CD8-positive, alpha-beta memory T cell (primary cell): ENCODE measurements around the gene EFCAB10. TPM values are rescaled to one million over a fixed set of nuclear protein-coding genes. Genes with fewer than 3 reads are reported as not detected.
A peak's percentile ranks its signal among the peaks of the same experiment; 100 is the strongest.

Source experiments
- CTCF ChIA-PET: fragments of 350-600 bp; sonication (Branson Sonifier 250); formaldehyde crosslinking; loops from one replicate; lab custom pipeline; 2021; ENCODE audit warnings: antibody characterized with exemption; lab: Charles Lee
- POLR2A ChIA-PET: fragments of 350-600 bp; sonication (Branson Sonifier 250); formaldehyde crosslinking; loops from one replicate; lab custom pipeline; 2021; ENCODE audit warnings: antibody characterized with exemption; lab: Charles Lee
- DNase-seq, 5 donors: peaks; one replicate each; pipeline versions ENCODE4 v3.0.0 to v3.0.0-alpha.2; 2020 to 2022; ENCODE audit warnings: mixed read lengths in 1 of 5
- H3K27ac ChIP-seq: one replicate; pipeline ENCODE4 v1.7.0; 2013; ENCODE audit warnings: low read depth, mild to moderate bottlenecking, low read length, moderate library complexity
- H3K27me3 ChIP-seq: 2 replicates; pipeline ENCODE4 v1.7.0; 2013; ENCODE audit warnings: low read length, mild to moderate bottlenecking; ENCODE audit not compliant: insufficient read depth, poor library complexity, severe bottlenecking
- H3K36me3 ChIP-seq: 2 replicates; pipeline ENCODE4 v1.7.0; 2013; ENCODE audit warnings: mild to moderate bottlenecking, low read length, moderate library complexity; ENCODE audit not compliant: insufficient read depth
- H3K4me1 ChIP-seq: 2 replicates; pipeline ENCODE4 v1.7.0; 2013; ENCODE audit warnings: mild to moderate bottlenecking, low read length, moderate library complexity; ENCODE audit not compliant: insufficient read depth
- H3K4me3 ChIP-seq: 2 replicates; pipeline ENCODE4 v1.7.0; 2013; ENCODE audit warnings: mild to moderate bottlenecking, low read length
- H3K9me3 ChIP-seq: 2 replicates; pipeline ENCODE4 v1.7.0; 2013; ENCODE audit warnings: mild to moderate bottlenecking, low read length
- H3K27ac Mint-ChIP-seq, 8 donors: one replicate each; pipeline ENCODE4 v1.8.0; 2020 to 2021; ENCODE audit warnings: mixed read lengths in 8 of 8, mild to moderate bottlenecking in 6 of 8, inconsistent platforms in 3 of 8, moderate library complexity in 3 of 8
- H3K27me3 Mint-ChIP-seq, 2 donors: one replicate each; pipeline ENCODE4 v1.8.0; 2020 to 2021; ENCODE audit warnings: mixed read lengths in 2 of 2, mild to moderate bottlenecking in 1 of 2, moderate library complexity in 1 of 2
- H3K36me3 Mint-ChIP-seq, 3 donors: one replicate each; pipeline ENCODE4 v1.8.0; 2020 to 2021; ENCODE audit warnings: mixed read lengths in 3 of 3, inconsistent platforms in 1 of 3, mild to moderate bottlenecking in 1 of 3
- H3K4me1 Mint-ChIP-seq, 3 donors: one replicate each; pipeline ENCODE4 v1.8.0; 2020 to 2021; ENCODE audit warnings: mixed read lengths in 3 of 3, inconsistent platforms in 1 of 3, mild to moderate bottlenecking in 1 of 3
- H3K4me3 Mint-ChIP-seq, 7 donors: one replicate each; pipeline ENCODE4 v1.8.0; 2020 to 2021; ENCODE audit warnings: mixed read lengths in 7 of 7, mild to moderate bottlenecking in 6 of 7, moderate library complexity in 4 of 7, inconsistent platforms in 2 of 7
- H3K9me3 Mint-ChIP-seq, 5 donors: one replicate each; pipeline ENCODE4 v1.8.0; 2020 to 2022; ENCODE audit warnings: mixed read lengths in 5 of 5, mild to moderate bottlenecking in 3 of 5, moderate library complexity in 2 of 5, inconsistent platforms in 1 of 5
- polyA plus RNA-seq: library from polyadenylated mRNA; unstranded; fragments of 300-500 nt; fragmentation: Illumina TruSeq; gene quantifications from one replicate; pipeline ENCODE4 v1.2.3, GENCODE V29; 2021
- total RNA-seq, 2 experiments: library from RNA; stranded (reverse); gene quantifications; one replicate each; pipeline ENCODE4 v1.2.3, GENCODE V29; 2021

Gene EFCAB10
- total and polyA plus RNA-seq, 3 experiments from 2014 or later = not detected

GRCh38 chr7:105578496-105578895 is 2.8 kb downstream of the EFCAB10 start:
- no peak overlapping the region for H3K4me3 ChIP-seq
- no peaks in the 10 kb centered on the region for H3K9me3 Mint-ChIP-seq
- H3K36me3 Mint-ChIP-seq = peaks cover 0 to 7% (median 5%) of the 10 kb centered on the region in 3 donors
- H3K27me3 Mint-ChIP-seq = peaks cover 9 to 22% of the 10 kb centered on the region in 2 donors
- peaks cover 6 to 8% (median 7%) of the 10 kb centered on the region in 3 donors for H3K4me1 Mint-ChIP-seq
- H3K27ac Mint-ChIP-seq = no peak overlapping the region
- POLR2A ChIA-PET = no interaction called here
- peaks cover 7% of the 10 kb centered on the region for H3K4me1 ChIP-seq
- CTCF ChIA-PET = interaction anchor here (1.5 kb wide), 1 partner anchor 47 kb away, joined by 3 read pairs; no protein-coding TSS in a partner anchor
- no peaks in the 10 kb centered on the region for H3K27me3 ChIP-seq
- no peaks in the 10 kb centered on the region for H3K36me3 ChIP-seq
- H3K9me3 ChIP-seq = no peaks in the 10 kb centered on the region
- no peak overlapping the region for H3K27ac ChIP-seq
- no peak for DNase-seq
- no peak overlapping the region for H3K4me3 Mint-ChIP-seq

- no peak overlapping the region for H3K4me3 Mint-ChIP-seq
- H3K4me1 ChIP-seq = peaks cover 7% of the 10 kb centered on the region
- POLR2A ChIA-PET = no interaction called here
- peaks cover under 1% of the 10 kb centered on the region for H3K36me3 ChIP-seq
- peaks cover 0 to 1% (median under 1%) of the 10 kb centered on the region in 3 donors for H3K36me3 Mint-ChIP-seq
- no peak overlapping the region for H3K27ac ChIP-seq
- H3K4me1 Mint-ChIP-seq = peaks cover 5 to 8% (median 7%) of the 10 kb centered on the region in 3 donors
- no peaks in the 10 kb centered on the region for H3K27me3 ChIP-seq
- no peak for DNase-seq
- no peak overlapping the region for H3K4me3 ChIP-seq
- H3K9me3 ChIP-seq = no peaks in the 10 kb centered on the region
- H3K9me3 Mint-ChIP-seq = no peaks in the 10 kb centered on the region
- H3K27ac Mint-ChIP-seq = peak overlapping the region in 2 of 8 donors; percentile 65 to 72
- H3K27me3 Mint-ChIP-seq = peaks cover 6 to 15% of the 10 kb centered on the region in 2 donors
- CTCF ChIA-PET = no interaction called here
These were observed 4.0 kb downstream of the EFCAB10 start for GRCh38 chr7:105577251-105577650.

- Mint-ChIP-seq H3K9me3 (no peaks in the 10 kb centered on the region), H3K36me3 (peaks cover 4 to 25% (median 9%) of the 10 kb centered on the region in 3 donors), H3K27ac (peak overlapping the region in 1 of 8 donors; percentile 7), H3K4me3 (no peak overlapping the region), H3K4me1 (no peaks in the 10 kb centered on the region), H3K27me3 (no peaks in the 10 kb centered on the region)
- no peak overlapping the region for H3K27ac ChIP-seq
- no peaks in the 10 kb centered on the region for H3K9me3 ChIP-seq
- POLR2A ChIA-PET = no interaction called here
- no peak overlapping the region for H3K4me3 ChIP-seq
- H3K36me3 ChIP-seq = peaks cover 4% of the 10 kb centered on the region
- no peaks in the 10 kb centered on the region for H3K4me1 ChIP-seq
- CTCF ChIA-PET = no interaction called here
- H3K27me3 ChIP-seq = no peaks in the 10 kb centered on the region
- DNase-seq = no peak
These were observed 9.4 kb downstream of the EFCAB10 start for GRCh38 chr7:105571891-105572290.

GRCh38 chr7:105567821-105568220 is 13.5 kb downstream of the EFCAB10 start:
- no peak overlapping the region for H3K27ac ChIP-seq
- no peak overlapping the region for H3K4me3 ChIP-seq
- no peaks in the 10 kb centered on the region for H3K27me3 ChIP-seq
- H3K36me3 Mint-ChIP-seq = peaks cover 7 to 55% (median 15%) of the 10 kb centered on the region in 3 donors
- H3K9me3 Mint-ChIP-seq = no peaks in the 10 kb centered on the region
- no peak overlapping the region for H3K4me3 Mint-ChIP-seq
- no peaks in the 10 kb centered on the region for H3K4me1 Mint-ChIP-seq
- peaks cover 10% of the 10 kb centered on the region for H3K36me3 ChIP-seq
- no peaks in the 10 kb centered on the region for H3K4me1 ChIP-seq
- no peaks in the 10 kb centered on the region for H3K9me3 ChIP-seq
- DNase-seq = no peak
- POLR2A ChIA-PET = no interaction called here
- peak overlapping the region in 2 of 8 donors; percentile 40 to 58 for H3K27ac Mint-ChIP-seq
- H3K27me3 Mint-ChIP-seq = no peaks in the 10 kb centered on the region
- CTCF ChIA-PET = no interaction called here

- ChIA-PET POLR2A (interaction anchor here (0.7 kb wide), 1 partner anchor 35 kb away, joined by 3 read pairs; the partner anchor contains the start of gene RINT1), CTCF (no interaction called here)
- Histone ChIP-seq H3K27ac (no peak overlapping the region), H3K36me3 (peaks cover 15% of the 10 kb centered on the region), H3K4me1 (no peaks in the 10 kb centered on the region), H3K4me3 (no peak overlapping the region), H3K27me3 (no peaks in the 10 kb centered on the region), H3K9me3 (no peaks in the 10 kb centered on the region)
- Mint-ChIP-seq H3K27me3 (no peaks in the 10 kb centered on the region), H3K4me3 (no peak overlapping the region), H3K36me3 (peaks cover 8 to 63% (median 14%) of the 10 kb centered on the region in 3 donors), H3K4me1 (no peaks in the 10 kb centered on the region), H3K27ac (peak overlapping the region in 1 of 8 donors; percentile 15), H3K9me3 (no peaks in the 10 kb centered on the region)
- no peak for DNase-seq
These were observed 14.3 kb downstream of the EFCAB10 start for GRCh38 chr7:105567024-105567423.

- no peak for DNase-seq
- ChIA-PET CTCF (no interaction called here), POLR2A (no interaction called here)
These were observed 16.1 kb downstream of the EFCAB10 start for GRCh38 chr7:105565190-105565589.

GRCh38 chr7:105559926-105560325 is 21.4 kb downstream of the EFCAB10 start:
- peaks cover 9 to 70% (median 18%) of the 10 kb centered on the region in 3 donors for H3K36me3 Mint-ChIP-seq
- no peaks in the 10 kb centered on the region for H3K4me1 ChIP-seq
- H3K27me3 Mint-ChIP-seq = no peaks in the 10 kb centered on the region
- no peak overlapping the region for H3K4me3 ChIP-seq
- H3K9me3 ChIP-seq = no peaks in the 10 kb centered on the region
- CTCF ChIA-PET = no interaction called here
- no peak overlapping the region for H3K4me3 Mint-ChIP-seq
- no peak for DNase-seq
- no peak overlapping the region for H3K27ac ChIP-seq
- peak overlapping the region in 3 of 8 donors; percentile 17 to 64 (median 45) for H3K27ac Mint-ChIP-seq
- H3K27me3 ChIP-seq = no peaks in the 10 kb centered on the region
- no peaks in the 10 kb centered on the region for H3K9me3 Mint-ChIP-seq
- H3K4me1 Mint-ChIP-seq = no peaks in the 10 kb centered on the region
- POLR2A ChIA-PET = no interaction called here
- peaks cover 20% of the 10 kb centered on the region for H3K36me3 ChIP-seq

More at GRCh38 chr7:105565190-105565589, 16.1 kb downstream of the EFCAB10 start:
- H3K27ac ChIP-seq = no peak overlapping the region
- H3K4me1 ChIP-seq = no peaks in the 10 kb centered on the region
- peaks cover 9 to 71% (median 14%) of the 10 kb centered on the region in 3 donors for H3K36me3 Mint-ChIP-seq
- H3K27ac Mint-ChIP-seq = no peak overlapping the region
- H3K9me3 Mint-ChIP-seq = no peaks in the 10 kb centered on the region
- no peaks in the 10 kb centered on the region for H3K4me1 Mint-ChIP-seq
- H3K9me3 ChIP-seq = no peaks in the 10 kb centered on the region
- H3K27me3 Mint-ChIP-seq = no peaks in the 10 kb centered on the region
- H3K4me3 ChIP-seq = no peak overlapping the region
- no peak overlapping the region for H3K4me3 Mint-ChIP-seq
- H3K27me3 ChIP-seq = no peaks in the 10 kb centered on the region
- peaks cover 15% of the 10 kb centered on the region for H3K36me3 ChIP-seq

- H3K36me3 ChIP-seq = peaks cover 13% of the 10 kb centered on the region
- H3K9me3 ChIP-seq = no peaks in the 10 kb centered on the region
- Mint-ChIP-seq H3K27me3 (no peaks in the 10 kb centered on the region), H3K4me3 (no peak overlapping the region), H3K9me3 (no peaks in the 10 kb centered on the region), H3K27ac (peak overlapping the region in 2 of 8 donors; percentile 70 to 72), H3K4me1 (peaks cover 15 to 44% (median 44%) of the 10 kb centered on the region in 3 donors), H3K36me3 (peaks cover 7 to 61% (median 13%) of the 10 kb centered on the region in 3 donors)
- no peaks in the 10 kb centered on the region for H3K27me3 ChIP-seq
- H3K27ac ChIP-seq = no peak overlapping the region
- peaks cover 9% of the 10 kb centered on the region for H3K4me1 ChIP-seq
- no peak overlapping the region for H3K4me3 ChIP-seq
- CTCF ChIA-PET = no interaction called here
- POLR2A ChIA-PET = interaction anchor here (0.6 kb wide), 2 partner anchors 218 to 332 kb away, joined by 4 to 5 read pairs; no protein-coding TSS in a partner anchor
- DNase-seq = no peak
These were observed 43.0 kb downstream of the EFCAB10 start for GRCh38 chr7:105538339-105538738.
